ENCODE data around the gene TSC22D4.

- TF ChIP-seq, protein P1, sequence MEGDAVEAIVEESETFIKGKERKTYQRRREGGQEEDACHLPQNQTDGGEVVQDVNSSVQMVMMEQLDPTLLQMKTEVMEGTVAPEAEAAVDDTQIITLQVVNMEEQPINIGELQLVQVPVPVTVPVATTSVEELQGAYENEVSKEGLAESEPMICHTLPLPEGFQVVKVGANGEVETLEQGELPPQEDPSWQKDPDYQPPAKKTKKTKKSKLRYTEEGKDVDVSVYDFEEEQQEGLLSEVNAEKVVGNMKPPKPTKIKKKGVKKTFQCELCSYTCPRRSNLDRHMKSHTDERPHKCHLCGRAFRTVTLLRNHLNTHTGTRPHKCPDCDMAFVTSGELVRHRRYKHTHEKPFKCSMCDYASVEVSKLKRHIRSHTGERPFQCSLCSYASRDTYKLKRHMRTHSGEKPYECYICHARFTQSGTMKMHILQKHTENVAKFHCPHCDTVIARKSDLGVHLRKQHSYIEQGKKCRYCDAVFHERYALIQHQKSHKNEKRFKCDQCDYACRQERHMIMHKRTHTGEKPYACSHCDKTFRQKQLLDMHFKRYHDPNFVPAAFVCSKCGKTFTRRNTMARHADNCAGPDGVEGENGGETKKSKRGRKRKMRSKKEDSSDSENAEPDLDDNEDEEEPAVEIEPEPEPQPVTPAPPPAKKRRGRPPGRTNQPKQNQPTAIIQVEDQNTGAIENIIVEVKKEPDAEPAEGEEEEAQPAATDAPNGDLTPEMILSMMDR (IDR thresholded peaks at IDR 0.05), result no peak
- no peak for TF ChIP-seq POLR2A (IDR thresholded peaks at IDR 0.05)
Measured at GRCh38 chr7:100432621-100433275, 46.3 kb downstream of the TSC22D4 start.

Measured in lower leg skin (tissue), 3 donors.